ENCODE results near the gene DPYD.

DNA sequence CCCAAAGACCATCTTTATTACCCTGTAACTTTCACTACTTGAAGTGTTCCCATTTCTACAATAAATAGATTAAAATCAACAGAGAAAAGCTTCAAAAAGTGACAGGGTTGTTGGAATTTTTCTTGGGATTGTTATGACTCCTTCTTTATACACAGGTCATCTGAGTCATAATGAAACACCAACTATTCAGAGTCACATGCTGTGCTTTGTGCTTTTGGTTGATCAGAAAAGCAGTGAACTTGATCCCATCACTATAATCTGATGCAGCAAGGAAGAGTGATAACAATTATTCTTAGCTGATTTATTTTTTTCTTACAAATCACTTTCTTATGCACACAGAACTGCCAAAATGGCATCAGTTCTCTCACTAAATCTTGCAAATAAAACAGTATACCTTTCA is 776.3 kb downstream of the DPYD start:
- TF ChIP-seq, protein P1, sequence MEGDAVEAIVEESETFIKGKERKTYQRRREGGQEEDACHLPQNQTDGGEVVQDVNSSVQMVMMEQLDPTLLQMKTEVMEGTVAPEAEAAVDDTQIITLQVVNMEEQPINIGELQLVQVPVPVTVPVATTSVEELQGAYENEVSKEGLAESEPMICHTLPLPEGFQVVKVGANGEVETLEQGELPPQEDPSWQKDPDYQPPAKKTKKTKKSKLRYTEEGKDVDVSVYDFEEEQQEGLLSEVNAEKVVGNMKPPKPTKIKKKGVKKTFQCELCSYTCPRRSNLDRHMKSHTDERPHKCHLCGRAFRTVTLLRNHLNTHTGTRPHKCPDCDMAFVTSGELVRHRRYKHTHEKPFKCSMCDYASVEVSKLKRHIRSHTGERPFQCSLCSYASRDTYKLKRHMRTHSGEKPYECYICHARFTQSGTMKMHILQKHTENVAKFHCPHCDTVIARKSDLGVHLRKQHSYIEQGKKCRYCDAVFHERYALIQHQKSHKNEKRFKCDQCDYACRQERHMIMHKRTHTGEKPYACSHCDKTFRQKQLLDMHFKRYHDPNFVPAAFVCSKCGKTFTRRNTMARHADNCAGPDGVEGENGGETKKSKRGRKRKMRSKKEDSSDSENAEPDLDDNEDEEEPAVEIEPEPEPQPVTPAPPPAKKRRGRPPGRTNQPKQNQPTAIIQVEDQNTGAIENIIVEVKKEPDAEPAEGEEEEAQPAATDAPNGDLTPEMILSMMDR (IDR thresholded peaks at IDR 0.05): no peak
- no peak for TF ChIP-seq POLR2A (IDR thresholded peaks at IDR 0.05)
